ENCODE data around the gene KPNA6. TPM values are rescaled to one million over a fixed set of nuclear protein-coding genes. Genes with fewer than 3 reads are reported as not detected.

Gene KPNA6
- polyA plus RNA-seq, 1 donor from 2014 or later: 17.3 TPM

GRCh38 chr1:32182060-32182459 lies 74.2 kb downstream of the KPNA6 start:
- Histone ChIP-seq H3K27me3 (ENCODE audit: insufficient read depth, low read depth, low read length) (no peaks in the 10 kb centered on the region), H3K4me3 (ENCODE audit: low read length) (peak overlapping the region; percentile 83), H3K4me2 (ENCODE audit: low read length) (no peak overlapping the region), H3K27ac (ENCODE audit: low read length) (no peak overlapping the region), H3F3A (ENCODE audit: insufficient read depth, low read length, poor library complexity, severe bottlenecking) (no peaks in the 10 kb centered on the region), H3K9ac (ENCODE audit: low read length) (no peak overlapping the region), H3K9me2 (ENCODE audit: insufficient read depth, low read length) (no peaks in the 10 kb centered on the region), H3K79me2 (replicated peaks; ENCODE audit: insufficient read depth, low read length) (peaks cover 26% of the 10 kb centered on the region), H4K20me1 (ENCODE audit: insufficient read depth) (no peaks in the 10 kb centered on the region), H2AFZ (ENCODE audit: low read depth, low read length) (no peak overlapping the region), H3K36me3 (ENCODE audit: insufficient read depth, low read length) (no peaks in the 10 kb centered on the region), H3K9me3 (ENCODE audit: low read length) (no peaks in the 10 kb centered on the region)
- TF ChIP-seq POLR2AphosphoS5 (IDR thresholded peaks at IDR 0.05) (no peak), SMC3 (conservative IDR thresholded peaks at IDR 0.05; ENCODE audit: poor library complexity) (no peak), TAF1 (IDR thresholded peaks at IDR 0.05; ENCODE audit: low read depth) (no peak), REST (IDR thresholded peaks at IDR 0.05; ENCODE audit: borderline replicate concordance) (no peak), RAD21 (conservative IDR thresholded peaks at IDR 0.05) (no peak)

- TF ChIP-seq EZH2 (IDR thresholded peaks at IDR 0.05; ENCODE audit: borderline replicate concordance, insufficient read depth, low read length, poor library complexity, severe bottlenecking): no peak
- TF ChIP-seq EP300 (conservative IDR thresholded peaks at IDR 0.05; ENCODE audit: poor library complexity, severe bottlenecking): no peak
- no peak for TF ChIP-seq SMC3 (conservative IDR thresholded peaks at IDR 0.05; ENCODE audit: poor library complexity)
- TF ChIP-seq POLR2AphosphoS5 (IDR thresholded peaks at IDR 0.05): no peak
- no peak for TF ChIP-seq RAD21 (conservative IDR thresholded peaks at IDR 0.05)
- TF ChIP-seq MXI1 (conservative IDR thresholded peaks at IDR 0.05; ENCODE audit: poor library complexity, severe bottlenecking): no peak
- TF ChIP-seq REST (IDR thresholded peaks at IDR 0.05; ENCODE audit: borderline replicate concordance): no peak
- no peak for TF ChIP-seq TAF1 (IDR thresholded peaks at IDR 0.05; ENCODE audit: low read depth)
- no peak for TF ChIP-seq CTCF (IDR thresholded peaks at IDR 0.05; ENCODE audit: poor library complexity, severe bottlenecking)
- Histone ChIP-seq H3K4me2 (ENCODE audit: low read length) (no peak overlapping the region), H3K9me3 (ENCODE audit: low read length) (no peaks in the 10 kb centered on the region), H3K9ac (ENCODE audit: low read length) (no peak overlapping the region), H4K20me1 (ENCODE audit: insufficient read depth) (no peaks in the 10 kb centered on the region), H3K79me2 (replicated peaks; ENCODE audit: insufficient read depth, low read length) (peaks cover 26% of the 10 kb centered on the region), H3K27me3 (ENCODE audit: insufficient read depth, low read depth, low read length) (no peaks in the 10 kb centered on the region), H3K36me3 (ENCODE audit: insufficient read depth, low read length) (no peaks in the 10 kb centered on the region), H2AFZ (ENCODE audit: low read depth, low read length) (no peak overlapping the region), H3F3A (ENCODE audit: insufficient read depth, low read length, poor library complexity, severe bottlenecking) (no peaks in the 10 kb centered on the region), H3K9me2 (ENCODE audit: insufficient read depth, low read length) (no peaks in the 10 kb centered on the region), H3K27ac (ENCODE audit: low read length) (no peak overlapping the region), H3K4me3 (ENCODE audit: low read length) (peak overlapping the region; percentile 1)
These were observed 76.8 kb downstream of the KPNA6 start for GRCh38 chr1:32184650-32185049.

Measured in neural cell (in vitro differentiated cells).